ENCODE data around the gene ITIH1.
"Not testable (repeated sequence)": the region's sequence is repeated elsewhere in the genome, so short reads cannot be mapped to it uniquely, and the experiment has no call there.

ITIH1 gene

GRCh38 chr3:52776486-52776885 is 913 bp upstream of the ITIH1 start:
- not testable (repeated sequence) for DNase-seq (ENCODE audit: low read depth); H3K36me3 ChIP-seq (ENCODE audit: control insufficient read depth, insufficient read depth, low read length, severe bottlenecking); H3K4me3 ChIP-seq (ENCODE audit: low read length); H3K4me1 ChIP-seq (ENCODE audit: control insufficient read depth, insufficient read depth, low read length); H3K9me3 ChIP-seq (ENCODE audit: control insufficient read depth, low read length); H3K9ac ChIP-seq (ENCODE audit: low read length)
- H3K27me3 ChIP-seq (replicated peaks; ENCODE audit: control insufficient read depth, insufficient read depth, low read length) = peaks cover 30% of the 10 kb centered on the region

- H3K9ac ChIP-seq (ENCODE audit: low read length) = no peak overlapping the region
- H3K4me1 ChIP-seq (ENCODE audit: control insufficient read depth, insufficient read depth, low read length) = no peaks in the 10 kb centered on the region
- H3K27me3 ChIP-seq (replicated peaks; ENCODE audit: control insufficient read depth, insufficient read depth, low read length) = peaks cover 45% of the 10 kb centered on the region
- no peaks in the 10 kb centered on the region for H3K36me3 ChIP-seq (ENCODE audit: control insufficient read depth, insufficient read depth, low read length, severe bottlenecking)
- DNase-seq (ENCODE audit: low read depth) = no peak
- no peaks in the 10 kb centered on the region for H3K9me3 ChIP-seq (ENCODE audit: control insufficient read depth, low read length)
- no peak overlapping the region for H3K4me3 ChIP-seq (ENCODE audit: low read length)
These were observed 783 bp downstream of the ITIH1 start for GRCh38 chr3:52777959-52778805.

- Histone ChIP-seq H3K4me3 (ENCODE audit: low read length) (no peak overlapping the region), H3K4me1 (ENCODE audit: control insufficient read depth, insufficient read depth, low read length) (no peaks in the 10 kb centered on the region), H3K9ac (ENCODE audit: low read length) (no peak overlapping the region), H3K9me3 (ENCODE audit: control insufficient read depth, low read length) (no peaks in the 10 kb centered on the region), H3K36me3 (ENCODE audit: control insufficient read depth, insufficient read depth, low read length, severe bottlenecking) (no peaks in the 10 kb centered on the region), H3K27me3 (replicated peaks; ENCODE audit: control insufficient read depth, insufficient read depth, low read length) (peaks cover 52% of the 10 kb centered on the region)
- DNase-seq (ENCODE audit: low read depth) = no peak
These were observed 1.8 kb downstream of the ITIH1 start for GRCh38 chr3:52779011-52779836.

GRCh38 chr3:52779837-52780585 is 2.6 kb downstream of the ITIH1 start:
- H3K27me3 ChIP-seq (replicated peaks; ENCODE audit: control insufficient read depth, insufficient read depth, low read length) = peaks cover 55% of the 10 kb centered on the region
- no peaks in the 10 kb centered on the region for H3K36me3 ChIP-seq (ENCODE audit: control insufficient read depth, insufficient read depth, low read length, severe bottlenecking)
- no peak overlapping the region for H3K9ac ChIP-seq (ENCODE audit: low read length)
- DNase-seq (ENCODE audit: low read depth) = no peak
- H3K4me1 ChIP-seq (ENCODE audit: control insufficient read depth, insufficient read depth, low read length) = no peaks in the 10 kb centered on the region
- H3K9me3 ChIP-seq (ENCODE audit: control insufficient read depth, low read length) = no peaks in the 10 kb centered on the region
- no peak overlapping the region for H3K4me3 ChIP-seq (ENCODE audit: low read length)

GRCh38 chr3:52781741-52782140 is 4.3 kb downstream of the ITIH1 start:
- no peak for DNase-seq (ENCODE audit: low read depth)
- no peaks in the 10 kb centered on the region for H3K4me1 ChIP-seq (ENCODE audit: control insufficient read depth, insufficient read depth, low read length)
- H3K9ac ChIP-seq (ENCODE audit: low read length) = no peak overlapping the region
- no peaks in the 10 kb centered on the region for H3K9me3 ChIP-seq (ENCODE audit: control insufficient read depth, low read length)
- no peak overlapping the region for H3K4me3 ChIP-seq (ENCODE audit: low read length)
- no peaks in the 10 kb centered on the region for H3K36me3 ChIP-seq (ENCODE audit: control insufficient read depth, insufficient read depth, low read length, severe bottlenecking)
- H3K27me3 ChIP-seq (replicated peaks; ENCODE audit: control insufficient read depth, insufficient read depth, low read length) = peaks cover 61% of the 10 kb centered on the region

GRCh38 chr3:52782412-52783210 is 5.2 kb downstream of the ITIH1 start:
- no peak for DNase-seq (ENCODE audit: low read depth)
- peaks cover 61% of the 10 kb centered on the region for H3K27me3 ChIP-seq (replicated peaks; ENCODE audit: control insufficient read depth, insufficient read depth, low read length)
- peaks cover 5% of the 10 kb centered on the region for H3K4me1 ChIP-seq (ENCODE audit: control insufficient read depth, insufficient read depth, low read length)
- no peaks in the 10 kb centered on the region for H3K36me3 ChIP-seq (ENCODE audit: control insufficient read depth, insufficient read depth, low read length, severe bottlenecking)
- H3K4me3 ChIP-seq (ENCODE audit: low read length) = no peak overlapping the region
- H3K9ac ChIP-seq (ENCODE audit: low read length) = no peak overlapping the region
- H3K9me3 ChIP-seq (ENCODE audit: control insufficient read depth, low read length) = no peaks in the 10 kb centered on the region

- Histone ChIP-seq H3K9ac (ENCODE audit: low read length) (no peak overlapping the region), H3K9me3 (ENCODE audit: control insufficient read depth, low read length) (no peaks in the 10 kb centered on the region), H3K27me3 (replicated peaks; ENCODE audit: control insufficient read depth, insufficient read depth, low read length) (peaks cover 59% of the 10 kb centered on the region), H3K4me1 (ENCODE audit: control insufficient read depth, insufficient read depth, low read length) (peaks cover 6% of the 10 kb centered on the region), H3K36me3 (ENCODE audit: control insufficient read depth, insufficient read depth, low read length, severe bottlenecking) (no peaks in the 10 kb centered on the region), H3K4me3 (ENCODE audit: low read length) (no peak overlapping the region)
- no peak for DNase-seq (ENCODE audit: low read depth)
These were observed 5.8 kb downstream of the ITIH1 start for GRCh38 chr3:52783211-52783555.

- H3K27me3 ChIP-seq (replicated peaks; ENCODE audit: control insufficient read depth, insufficient read depth, low read length) = peaks cover 49% of the 10 kb centered on the region
- DNase-seq (ENCODE audit: low read depth) = no peak
- H3K4me3 ChIP-seq (ENCODE audit: low read length) = no peak overlapping the region
- H3K9ac ChIP-seq (ENCODE audit: low read length) = no peak overlapping the region
- H3K4me1 ChIP-seq (ENCODE audit: control insufficient read depth, insufficient read depth, low read length) = peaks cover 6% of the 10 kb centered on the region
- no peaks in the 10 kb centered on the region for H3K9me3 ChIP-seq (ENCODE audit: control insufficient read depth, low read length)
- H3K36me3 ChIP-seq (ENCODE audit: control insufficient read depth, insufficient read depth, low read length, severe bottlenecking) = no peaks in the 10 kb centered on the region
These were observed 6.7 kb downstream of the ITIH1 start for GRCh38 chr3:52784021-52784621.

GRCh38 chr3:52784931-52785590 is 7.7 kb downstream of the ITIH1 start:
- H3K4me3 ChIP-seq (ENCODE audit: low read length) = no peak overlapping the region
- peaks cover 41% of the 10 kb centered on the region for H3K27me3 ChIP-seq (replicated peaks; ENCODE audit: control insufficient read depth, insufficient read depth, low read length)
- DNase-seq (ENCODE audit: low read depth) = no peak
- peaks cover 6% of the 10 kb centered on the region for H3K4me1 ChIP-seq (ENCODE audit: control insufficient read depth, insufficient read depth, low read length)
- no peaks in the 10 kb centered on the region for H3K9me3 ChIP-seq (ENCODE audit: control insufficient read depth, low read length)
- H3K36me3 ChIP-seq (ENCODE audit: control insufficient read depth, insufficient read depth, low read length, severe bottlenecking) = peaks cover 3% of the 10 kb centered on the region
- H3K9ac ChIP-seq (ENCODE audit: low read length) = no peak overlapping the region

Measured in adipocyte (in vitro differentiated cells).